NCI-H2107 (cell line): ENCODE results near the gene SLC25A22.

ENCODE experiments used
- DNase-seq: peaks from one replicate; lab custom pipeline; 2025; lab: John Stamatoyannopoulos, UW

The SLC25A22 gene

DNA sequence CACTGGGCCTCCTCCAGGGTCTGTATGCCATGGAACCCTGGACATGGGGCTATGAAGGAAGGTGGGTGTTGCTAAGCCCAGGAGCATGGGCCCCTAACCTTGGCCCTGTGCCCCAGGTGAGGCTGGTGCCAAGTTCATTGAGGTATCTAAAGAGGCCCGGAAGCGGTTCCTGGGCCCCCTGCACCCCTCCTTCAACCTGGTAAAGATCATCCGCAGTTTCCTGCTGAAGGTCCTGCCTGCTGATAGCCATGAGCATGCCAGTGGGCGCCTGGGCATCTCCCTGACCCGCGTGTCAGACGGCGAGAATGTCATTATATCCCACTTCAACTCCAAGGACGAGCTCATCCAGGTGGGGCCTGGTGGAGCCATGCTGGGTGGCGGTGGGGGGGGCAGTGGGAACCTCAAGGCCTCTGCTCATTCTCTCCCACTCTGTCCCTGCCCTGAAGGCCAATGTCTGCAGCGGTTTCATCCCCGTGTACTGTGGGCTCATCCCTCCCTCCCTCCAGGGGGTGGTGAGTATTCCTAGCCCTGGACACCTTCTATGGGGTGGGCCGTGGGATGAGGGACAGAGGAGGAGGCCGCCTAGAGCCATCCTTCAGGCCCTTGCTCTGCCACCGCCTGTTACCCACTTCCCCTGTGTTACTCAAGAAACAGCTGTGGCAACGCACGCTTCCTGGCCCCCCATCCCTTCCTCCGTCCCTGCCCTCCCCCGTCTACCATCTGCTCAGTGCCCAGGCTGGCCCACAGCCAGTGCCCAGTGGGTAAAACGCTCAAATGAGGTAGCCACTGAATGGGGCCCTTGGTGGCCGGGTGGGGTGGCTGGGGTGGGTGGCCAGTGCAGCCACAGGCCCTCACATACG is 23.7 kb upstream of the SLC25A22 start:
- no peak for DNase-seq

DNA sequence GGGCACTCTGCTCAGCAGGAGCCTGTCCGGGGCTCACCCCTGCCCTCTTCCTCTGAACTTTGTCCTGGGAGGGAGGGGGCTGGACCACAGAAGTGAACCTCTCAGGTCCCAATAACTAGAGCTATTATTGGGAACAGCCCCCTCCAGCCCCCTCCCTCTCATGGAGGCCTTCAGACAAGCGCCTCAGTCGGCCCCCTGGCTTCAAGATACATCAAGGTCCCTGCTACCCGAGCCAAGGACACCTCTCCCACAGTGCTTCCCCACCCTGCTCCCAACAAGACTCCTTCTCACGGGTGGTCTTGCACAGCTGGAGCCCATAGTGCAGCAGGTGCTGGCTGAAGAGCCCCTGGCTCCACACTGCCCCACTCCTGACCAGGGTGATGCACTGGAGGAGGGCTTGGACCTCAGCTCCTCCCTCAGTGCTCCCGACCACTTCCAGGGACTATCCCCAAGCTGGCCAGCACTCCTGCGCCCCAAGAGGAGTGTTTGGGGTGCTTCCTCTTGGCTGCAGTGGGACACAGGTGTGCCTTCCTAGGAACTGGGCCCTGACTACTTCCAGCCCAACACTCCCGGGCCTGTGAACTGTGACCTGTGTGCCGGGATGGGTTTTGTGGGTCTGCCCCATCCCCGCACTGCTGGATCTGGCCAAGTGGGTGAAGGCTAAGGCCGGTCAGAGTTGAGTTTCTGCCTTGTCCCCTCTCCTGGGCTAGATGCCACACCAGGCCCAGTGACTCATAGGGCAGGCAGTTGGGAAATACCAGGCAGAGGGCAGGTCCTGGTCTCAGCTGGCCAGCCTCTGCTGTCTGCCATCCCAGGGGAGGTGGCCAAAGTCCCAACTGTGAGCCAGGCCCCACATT is 22.8 kb upstream of the SLC25A22 start:
- DNase-seq: no peak

DNA sequence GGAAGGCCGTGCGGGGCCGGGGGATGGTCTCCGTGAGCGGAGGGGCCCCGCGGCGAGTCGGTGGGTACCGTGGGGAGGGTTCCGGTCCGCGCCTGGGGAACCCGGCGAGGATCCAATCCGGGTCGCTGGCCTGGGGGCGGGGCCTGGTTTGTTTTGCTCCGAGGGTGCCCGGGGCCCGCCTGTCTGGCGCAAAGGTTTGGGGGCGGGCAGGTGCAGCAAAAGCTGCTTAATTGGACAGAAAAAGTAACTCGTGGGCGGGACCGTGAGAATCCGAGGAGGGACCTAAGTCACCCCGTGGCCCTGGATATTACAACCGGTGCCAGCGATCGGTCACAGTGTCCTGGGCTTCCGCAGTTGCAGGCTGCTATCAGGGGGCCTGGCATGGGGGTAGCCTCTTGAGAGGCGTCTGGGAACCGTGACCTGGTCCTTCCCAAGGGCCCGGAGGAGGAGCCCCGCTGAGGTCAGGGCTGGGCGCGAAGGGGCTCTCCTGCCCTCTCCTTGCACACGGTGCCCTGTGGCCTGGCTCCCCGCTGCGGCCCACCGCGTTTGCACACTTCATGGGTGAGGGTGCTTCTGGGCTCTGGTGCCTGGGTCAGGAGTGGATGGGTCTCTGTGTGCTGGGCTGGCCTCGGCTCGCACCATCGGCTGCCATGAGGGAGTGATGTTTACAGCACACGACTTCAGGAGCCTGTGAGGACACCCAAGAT is 22.0 kb upstream of the SLC25A22 start:
- peak; percentile 68 for DNase-seq

DNA sequence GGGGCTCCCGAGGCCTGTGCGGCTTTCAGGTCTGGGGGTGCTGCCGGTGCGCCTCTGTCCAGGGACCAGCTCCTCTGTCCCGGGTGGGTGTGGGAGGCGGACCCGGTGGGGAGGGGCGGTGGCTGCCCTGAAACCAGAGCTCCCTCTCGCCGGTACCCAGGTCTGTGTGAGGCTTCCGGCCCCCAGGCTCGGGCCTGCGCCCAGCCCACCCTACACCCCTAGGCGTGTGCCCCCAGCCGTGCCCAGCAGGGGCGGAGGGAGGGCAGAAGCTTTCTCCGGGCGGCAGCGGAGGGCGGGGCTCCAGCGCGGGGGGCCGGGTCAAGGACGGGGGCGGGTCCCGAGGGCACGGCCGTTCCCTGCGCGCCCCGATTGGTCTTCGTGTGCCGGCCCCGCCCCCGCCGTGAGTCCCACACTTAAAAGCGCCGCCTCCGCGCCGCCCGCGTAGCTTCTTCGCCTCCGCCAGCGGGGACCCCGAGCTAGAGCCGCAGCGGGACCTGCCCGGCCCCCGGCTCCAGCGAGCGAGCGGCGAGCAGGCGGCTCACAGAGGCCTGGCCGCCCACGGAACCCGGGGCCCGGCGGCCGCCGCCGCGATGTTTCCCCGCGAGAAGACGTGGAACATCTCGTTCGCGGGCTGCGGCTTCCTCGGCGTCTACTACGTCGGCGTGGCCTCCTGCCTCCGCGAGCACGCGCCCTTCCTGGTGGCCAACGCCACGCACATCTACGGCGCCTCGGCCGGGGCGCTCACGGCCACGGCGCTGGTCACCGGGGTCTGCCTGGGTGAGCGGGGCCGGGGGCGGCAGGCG is 21.2 kb upstream of the SLC25A22 start:
- peak; percentile 75 for DNase-seq

DNA sequence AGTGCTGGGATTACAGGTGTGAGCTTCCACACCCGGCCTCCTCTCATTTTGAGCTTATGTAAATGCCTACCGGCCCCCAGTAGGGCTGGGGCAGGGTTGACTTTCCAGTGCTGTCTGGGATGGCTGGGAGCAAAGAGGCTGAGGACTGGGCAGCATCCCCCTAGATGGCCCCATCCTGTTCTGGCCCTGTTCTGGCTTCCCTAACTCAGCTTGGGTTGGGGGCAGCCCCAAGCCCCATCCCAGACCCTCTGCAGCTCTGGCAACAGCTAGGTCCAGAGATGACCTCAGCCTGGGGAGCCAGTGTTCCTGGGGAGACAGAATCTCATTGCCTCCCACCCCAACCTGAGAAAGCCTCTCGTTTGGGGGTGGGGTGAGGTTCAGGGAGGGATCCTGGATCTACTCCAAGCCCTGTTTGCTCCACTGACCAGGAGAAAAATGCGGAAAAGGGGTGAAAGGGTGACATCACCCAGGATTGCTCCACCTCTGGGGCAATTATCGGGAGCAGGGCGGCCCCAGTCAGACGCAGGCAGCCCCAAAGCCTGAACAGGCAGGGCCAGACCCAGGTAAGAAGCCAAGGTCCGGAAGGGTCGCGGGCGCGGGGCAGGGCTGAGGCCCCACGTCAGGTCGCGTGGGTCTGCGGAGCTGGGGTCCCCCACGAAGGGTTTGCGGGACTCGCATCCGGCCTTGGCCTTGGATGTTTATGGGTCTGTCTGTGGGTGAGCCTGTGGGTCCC is 20.5 kb upstream of the SLC25A22 start, which contains the start of gene PNPLA2:
PNPLA2 (plus strand) TSS at position 519 of the 733 bp plus-strand sequence. CDS start 805 bp downstream, outside the sequence.
- no peak for DNase-seq

DNA sequence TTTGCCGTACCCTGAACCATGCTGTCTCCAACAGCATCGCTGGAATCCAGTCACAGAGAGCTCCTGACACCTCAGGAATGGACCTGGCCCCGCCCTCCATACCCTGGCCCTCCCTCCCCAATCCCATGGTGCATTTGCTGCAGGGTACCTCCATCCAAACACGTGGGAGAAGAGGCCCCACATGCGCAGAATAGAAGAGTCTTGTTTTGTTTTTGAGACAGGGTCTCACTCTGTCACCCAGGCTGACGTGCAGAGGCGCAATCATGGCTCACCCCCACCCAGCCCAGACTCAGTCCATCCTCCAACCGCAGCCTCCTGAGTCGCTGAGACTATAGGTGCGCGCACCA is 18.3 kb upstream of the SLC25A22 start:
- no peak for DNase-seq

DNA sequence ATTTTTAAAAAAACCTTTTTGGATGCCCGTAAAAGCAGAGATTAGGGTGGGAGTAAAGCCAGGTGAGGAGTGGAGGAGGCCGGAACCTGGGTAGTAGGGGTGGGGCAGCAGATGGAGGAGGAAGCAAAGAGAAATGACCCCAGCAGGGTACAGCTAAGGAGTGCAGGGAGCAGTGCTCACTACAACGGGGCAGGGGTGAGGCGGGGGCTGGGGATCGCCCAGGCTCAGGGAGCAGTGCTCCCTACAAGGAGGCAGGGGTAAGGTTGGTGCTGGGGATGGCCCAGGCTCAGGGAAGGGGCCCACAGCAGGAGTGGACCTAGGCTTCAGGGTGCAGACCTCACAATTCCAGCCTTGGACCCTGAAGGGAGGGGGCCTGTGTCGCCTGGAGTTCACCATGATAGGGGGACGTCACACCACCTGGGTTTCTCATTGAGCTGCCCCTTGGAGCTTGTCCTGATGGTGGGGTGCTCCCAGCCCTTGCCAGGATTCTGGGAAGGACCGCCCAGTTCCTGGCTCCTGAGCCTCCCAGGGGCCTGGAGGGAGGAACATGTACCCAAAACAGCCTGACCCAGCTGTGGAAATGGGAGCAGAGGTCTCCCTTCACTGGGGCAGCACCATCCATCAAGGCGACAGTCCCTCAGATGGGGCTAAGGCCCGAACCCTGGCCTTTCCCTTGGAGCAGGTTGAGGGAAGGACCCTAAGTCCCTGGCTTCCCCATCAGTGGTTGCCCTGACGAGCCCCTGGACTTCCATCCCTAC is 17.8 kb upstream of the SLC25A22 start:
- no peak for DNase-seq

DNA sequence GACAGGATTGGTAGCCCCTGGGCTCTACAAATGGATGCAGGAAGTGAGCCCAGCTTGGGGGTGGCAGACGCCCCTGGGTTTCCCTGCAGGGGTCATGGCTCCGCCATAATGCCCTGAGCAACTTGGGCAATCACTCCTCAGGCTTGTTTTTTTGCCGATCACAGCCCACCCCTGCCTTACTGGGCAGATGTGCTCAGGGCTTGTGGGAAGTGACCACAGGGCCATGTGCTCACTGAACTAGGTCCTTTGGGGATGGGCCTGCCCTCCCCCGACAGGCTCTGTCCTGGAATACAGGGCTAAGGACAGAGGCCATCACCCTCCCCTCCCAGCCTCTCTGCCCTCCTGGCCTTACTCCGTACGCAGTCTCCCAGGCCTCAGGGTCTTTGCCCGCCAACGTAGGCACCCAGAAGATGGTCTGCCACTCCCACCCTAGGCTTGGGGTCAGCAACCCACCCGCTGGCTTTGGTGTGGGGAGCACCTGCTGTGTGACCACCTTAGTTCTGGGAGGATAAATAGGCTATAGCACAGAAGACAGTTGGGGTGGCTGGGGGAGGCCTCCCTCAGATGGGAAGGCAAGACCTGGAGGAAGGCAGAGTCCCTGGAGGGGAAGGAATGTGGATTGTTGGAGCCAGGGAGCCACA is 15.5 kb upstream of the SLC25A22 start:
- no peak for DNase-seq

DNA sequence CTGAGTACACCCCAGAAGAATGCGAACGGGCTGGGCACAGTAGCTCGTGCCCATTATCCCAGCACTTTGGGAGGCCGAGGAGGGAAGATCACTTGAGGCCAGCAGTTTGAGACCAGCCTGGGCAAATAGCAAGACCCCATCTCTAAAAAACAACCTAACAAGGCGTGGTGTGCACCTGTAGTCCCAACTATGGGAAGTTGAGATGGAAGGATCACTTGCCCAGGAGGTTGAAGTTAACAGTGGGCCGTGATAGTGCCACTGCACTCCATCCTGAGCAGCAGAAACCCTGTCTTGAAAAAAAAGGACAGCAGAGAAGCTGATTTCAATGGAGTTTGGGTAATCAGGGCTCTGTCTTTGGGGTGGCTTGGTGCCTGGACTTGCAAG is 15.0 kb upstream of the SLC25A22 start:
- no peak for DNase-seq

DNA sequence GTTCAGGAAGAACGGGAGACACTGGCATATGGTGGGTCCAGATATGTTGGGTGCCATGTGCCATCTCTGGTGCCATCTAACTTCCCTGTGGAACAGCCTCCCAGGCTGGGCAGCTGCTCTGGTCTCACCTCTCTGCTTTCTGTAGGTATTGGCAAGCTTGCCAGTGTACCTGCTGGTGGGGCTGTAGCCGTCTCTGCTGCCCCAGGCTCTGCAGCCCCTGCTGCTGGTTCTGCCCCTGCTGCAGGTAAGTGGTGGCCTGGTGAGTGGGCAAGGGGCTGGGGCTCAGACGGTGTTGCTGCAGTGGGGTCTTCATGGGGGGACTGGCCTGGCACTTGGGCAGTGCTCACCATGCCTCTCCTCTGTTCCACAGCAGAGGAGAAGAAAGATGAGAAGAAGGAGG is 14.3 kb upstream of the SLC25A22 start:
- no peak for DNase-seq

DNA sequence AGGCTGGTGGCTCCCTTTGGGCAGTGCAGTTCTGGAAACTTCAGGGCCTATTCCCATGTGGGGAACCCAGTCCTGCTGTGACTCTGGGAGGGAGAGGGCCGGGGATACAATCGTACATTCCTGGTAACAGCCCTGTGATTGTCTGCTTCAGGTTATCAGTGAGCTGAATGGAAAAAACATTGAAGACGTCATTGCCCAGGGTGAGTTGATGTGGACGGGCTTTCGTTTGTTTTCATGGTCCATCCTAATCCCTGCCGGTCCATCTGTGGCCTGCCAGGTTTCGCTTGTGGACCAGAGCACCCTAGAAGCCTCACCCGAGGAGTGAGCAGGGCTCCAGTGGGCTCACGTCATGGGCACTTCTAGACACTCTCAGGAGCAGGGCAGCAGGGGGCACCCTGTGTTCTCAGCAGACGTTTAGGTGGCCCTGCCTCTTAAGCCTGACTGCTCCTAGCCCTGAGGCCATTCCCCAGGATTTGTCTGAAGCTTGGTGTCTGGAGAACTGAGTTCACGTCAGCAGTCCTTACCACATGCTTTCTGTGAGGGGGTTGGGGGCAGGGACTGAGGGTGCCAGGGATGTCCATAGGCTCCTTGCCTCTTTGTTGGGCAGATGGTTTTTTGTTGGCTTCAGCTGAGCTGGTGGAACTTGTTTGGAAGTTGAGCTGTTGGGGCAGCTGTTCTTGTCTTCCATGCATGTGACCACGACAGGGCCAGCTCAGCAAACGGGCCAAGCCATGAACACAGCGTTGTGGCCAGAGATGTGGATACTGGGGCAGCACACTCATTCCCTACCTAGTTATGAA is 13.6 kb upstream of the SLC25A22 start:
- DNase-seq: no peak

DNA sequence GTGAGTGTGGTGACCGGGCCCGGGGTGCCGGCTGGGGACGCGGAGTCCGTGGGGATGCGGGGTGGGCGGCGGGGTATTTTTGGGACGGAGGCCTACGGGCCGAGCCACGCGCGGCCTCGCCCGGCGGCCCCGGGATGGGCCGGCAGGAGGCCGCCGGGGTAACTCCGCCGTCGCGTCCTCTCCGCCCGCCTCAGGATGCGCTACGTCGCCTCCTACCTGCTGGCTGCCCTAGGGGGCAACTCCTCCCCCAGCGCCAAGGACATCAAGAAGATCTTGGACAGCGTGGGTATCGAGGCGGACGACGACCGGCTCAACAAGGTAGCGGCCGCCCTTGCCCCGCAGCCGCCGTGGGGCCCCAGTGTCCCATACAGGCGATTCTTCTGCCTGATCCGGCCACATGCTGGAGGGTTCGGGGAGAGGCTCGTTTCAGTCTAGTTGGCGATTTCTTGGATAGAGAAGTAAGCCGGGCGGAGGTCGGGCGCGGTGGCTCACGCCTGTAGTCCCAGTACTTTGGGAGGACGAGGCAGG is 12.0 kb upstream of the SLC25A22 start:
- no peak for DNase-seq

DNA sequence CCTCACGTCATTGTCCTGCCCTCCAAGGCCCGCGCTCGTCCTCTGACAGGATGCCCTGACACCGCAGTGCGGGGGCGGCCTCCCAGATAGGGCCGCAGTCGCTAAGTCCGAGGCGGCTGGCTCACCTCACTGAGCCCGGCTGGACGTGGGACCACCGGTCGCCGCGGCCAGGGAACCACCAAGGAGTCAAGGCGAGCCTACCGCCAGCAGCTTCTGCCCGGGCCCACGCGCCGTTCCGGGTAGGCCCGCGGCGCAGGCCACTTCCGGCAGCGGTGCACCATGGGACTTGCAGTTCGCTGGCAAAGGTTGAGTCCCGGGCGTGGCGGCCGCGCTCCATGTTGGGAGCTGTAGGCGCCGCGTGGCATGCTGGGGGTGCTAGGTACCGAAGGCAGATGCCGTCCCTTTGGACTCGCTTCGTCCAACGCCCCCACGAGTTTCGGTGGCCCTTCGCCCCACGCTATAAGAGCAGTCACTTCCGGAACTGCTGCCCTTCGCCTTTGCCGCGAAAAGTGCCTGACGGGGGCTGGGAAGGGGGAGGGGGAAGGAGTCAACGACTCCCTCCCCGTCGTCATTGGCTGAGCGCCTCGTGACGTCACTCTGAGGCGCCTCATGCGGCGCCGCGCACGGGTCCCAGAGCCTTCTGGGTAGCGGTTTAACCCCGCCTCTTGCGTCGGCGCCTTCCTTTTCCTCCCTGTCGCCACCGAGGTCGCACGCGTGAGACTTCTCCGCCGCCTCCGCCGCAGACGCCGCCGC is 11.4 kb upstream of the SLC25A22 start, which contains the start of gene RPLP2:
RPLP2 (plus strand) TSS at position 681 of the 753 bp plus-strand sequence. CDS start 268 bp downstream, outside the sequence.
- DNase-seq: peak; percentile 89

DNA sequence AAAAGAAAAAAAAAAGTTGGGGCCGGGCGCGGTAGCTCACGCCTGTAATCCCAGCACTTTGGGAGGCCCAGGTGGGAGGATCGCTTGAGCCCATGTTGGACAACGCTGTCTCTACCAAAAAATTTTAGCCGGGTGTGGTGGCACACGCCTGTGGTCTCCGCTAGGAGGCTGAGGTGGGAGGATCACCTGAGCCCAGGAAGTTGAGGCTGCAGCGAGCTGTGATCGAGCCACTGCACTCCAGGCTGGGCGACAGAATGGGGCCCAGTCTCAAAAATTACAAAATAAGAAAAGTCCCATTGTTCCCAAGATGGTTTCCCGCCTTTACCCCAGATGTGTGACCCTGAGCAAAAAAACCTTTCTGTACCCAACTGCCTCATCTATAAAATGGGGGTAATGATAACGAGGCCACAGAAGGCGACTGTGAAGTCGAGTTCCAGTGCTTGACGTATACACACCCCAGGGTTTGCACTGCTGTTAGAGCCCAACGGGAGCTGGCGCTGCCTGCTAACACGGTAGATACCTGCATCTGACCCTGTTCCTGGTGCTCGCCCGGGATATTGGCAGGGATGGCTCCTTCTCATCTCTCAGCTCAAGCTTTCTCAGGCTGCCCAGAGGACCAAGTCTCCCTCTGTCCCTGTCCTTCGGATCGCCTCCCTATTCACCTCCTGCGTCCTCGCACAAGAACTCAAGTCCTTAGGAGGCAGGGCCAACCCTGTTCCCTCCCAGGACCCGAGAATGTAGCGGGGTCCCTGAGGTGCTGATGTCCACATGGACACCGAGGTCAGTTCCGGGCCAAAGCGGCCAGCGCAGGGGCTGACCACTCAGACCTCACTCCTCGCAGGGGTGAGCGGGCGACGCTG is 10.6 kb upstream of the SLC25A22 start:
- DNase-seq: no peak

DNA sequence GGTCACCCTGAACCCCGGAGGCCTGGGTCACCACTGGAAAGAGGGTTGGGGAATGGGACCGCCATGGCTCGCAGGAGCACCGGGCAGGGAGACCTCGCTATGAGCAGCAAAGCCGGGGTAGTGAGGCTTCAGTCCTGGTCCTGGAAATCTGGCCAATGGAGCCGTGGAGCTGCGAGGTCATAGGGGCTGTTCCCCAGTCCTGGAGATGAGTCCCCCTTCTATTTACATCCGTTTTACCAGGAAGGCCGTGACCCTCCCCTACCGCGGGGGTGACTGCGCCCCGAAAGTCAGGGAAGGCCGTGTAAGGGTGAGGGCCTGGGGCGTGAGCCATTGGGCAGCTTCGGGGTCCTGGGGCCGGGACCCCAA is 6.5 kb upstream of the SLC25A22 start:
- DNase-seq: no peak

DNA sequence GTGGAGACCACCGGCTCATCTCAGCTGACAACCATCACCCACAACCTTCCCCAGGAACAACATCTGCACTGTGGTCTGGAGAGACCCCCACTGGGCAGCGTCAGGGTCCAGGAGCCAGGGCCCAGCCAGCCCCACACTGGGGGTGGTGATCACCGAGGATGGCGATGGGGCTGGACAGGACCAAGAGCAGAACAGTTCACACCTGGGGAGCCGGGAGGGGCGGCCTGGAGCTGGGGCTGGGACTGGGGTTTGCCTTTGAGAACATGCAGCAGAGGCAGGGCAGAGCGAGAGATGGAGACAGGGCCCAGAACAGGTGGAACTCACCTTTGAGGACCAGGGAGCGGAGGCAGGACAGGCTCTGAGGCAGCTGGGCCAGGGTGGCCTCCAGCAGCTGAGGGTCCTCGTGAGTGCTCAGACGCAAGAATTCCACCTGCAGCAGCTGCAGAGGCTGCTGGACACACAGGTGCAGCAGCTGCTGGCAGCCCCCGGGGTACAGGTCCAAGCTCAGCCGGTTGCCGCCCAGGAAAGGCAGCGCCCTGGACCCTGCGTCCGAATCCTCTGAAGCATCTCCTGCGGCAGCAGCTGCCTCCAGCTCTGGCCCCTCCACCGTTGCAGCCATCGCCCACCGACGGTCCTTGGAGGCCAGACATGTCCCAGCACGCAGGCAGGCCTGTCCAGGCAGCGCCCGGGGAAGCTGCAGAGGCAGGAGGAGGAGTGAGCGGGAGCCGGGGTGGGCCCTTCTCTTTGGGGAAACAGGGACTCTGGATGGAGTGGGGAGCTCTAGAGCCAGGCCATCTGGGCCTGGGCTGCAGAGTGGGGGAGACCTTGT is 5.9 kb upstream of the SLC25A22 start:
- DNase-seq: no peak
